GM19099 (cell line): ENCODE measurements around the gene WWP2.

Experiments
- POLR2A ChIP-seq: IDR thresholded peaks from 3 replicates; pipeline ENCODE4 v1.6.1; 2011; ENCODE audit warnings: low read depth; ENCODE audit not compliant: insufficient read length; ENCODE audit errors: extremely low read depth

The WWP2 gene

DNA sequence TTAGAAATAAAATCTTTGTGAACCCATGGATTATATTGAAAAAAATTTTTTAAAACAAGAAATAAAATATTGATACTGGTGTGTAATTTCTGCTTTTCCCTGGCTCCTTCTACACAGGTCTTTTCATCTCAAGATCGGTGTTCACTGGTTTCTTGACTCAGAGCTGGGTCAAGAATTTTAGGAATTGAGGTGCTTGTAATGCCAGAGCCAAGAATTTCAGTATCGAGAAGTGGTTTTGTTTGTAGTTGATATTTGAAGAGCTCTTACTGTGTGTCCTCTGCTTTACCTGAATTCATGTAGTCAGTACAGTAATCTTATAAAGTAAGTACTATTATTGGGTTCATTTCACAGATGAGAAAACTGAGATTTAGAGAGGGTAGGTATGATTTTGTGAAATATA, 7.3 kb downstream of the WWP2 start:
- TF ChIP-seq POLR2A: no peak

DNA sequence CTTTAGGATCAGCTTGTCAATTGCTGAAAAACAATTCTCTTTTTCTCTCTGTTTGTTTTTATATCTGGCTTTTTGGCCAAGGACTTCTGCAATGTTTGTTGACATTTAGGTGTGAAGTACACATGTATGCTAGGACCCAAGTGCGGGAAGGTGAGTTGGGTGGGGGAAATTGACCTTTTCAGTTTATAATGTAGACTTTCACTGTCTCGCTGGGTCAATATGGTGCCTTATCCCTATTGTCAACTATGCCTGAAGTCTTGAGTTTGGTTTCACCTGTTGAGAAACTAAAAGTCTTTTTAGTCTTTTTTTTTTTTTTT, 9.5 kb downstream of the WWP2 start:
- no peak for TF ChIP-seq POLR2A

DNA sequence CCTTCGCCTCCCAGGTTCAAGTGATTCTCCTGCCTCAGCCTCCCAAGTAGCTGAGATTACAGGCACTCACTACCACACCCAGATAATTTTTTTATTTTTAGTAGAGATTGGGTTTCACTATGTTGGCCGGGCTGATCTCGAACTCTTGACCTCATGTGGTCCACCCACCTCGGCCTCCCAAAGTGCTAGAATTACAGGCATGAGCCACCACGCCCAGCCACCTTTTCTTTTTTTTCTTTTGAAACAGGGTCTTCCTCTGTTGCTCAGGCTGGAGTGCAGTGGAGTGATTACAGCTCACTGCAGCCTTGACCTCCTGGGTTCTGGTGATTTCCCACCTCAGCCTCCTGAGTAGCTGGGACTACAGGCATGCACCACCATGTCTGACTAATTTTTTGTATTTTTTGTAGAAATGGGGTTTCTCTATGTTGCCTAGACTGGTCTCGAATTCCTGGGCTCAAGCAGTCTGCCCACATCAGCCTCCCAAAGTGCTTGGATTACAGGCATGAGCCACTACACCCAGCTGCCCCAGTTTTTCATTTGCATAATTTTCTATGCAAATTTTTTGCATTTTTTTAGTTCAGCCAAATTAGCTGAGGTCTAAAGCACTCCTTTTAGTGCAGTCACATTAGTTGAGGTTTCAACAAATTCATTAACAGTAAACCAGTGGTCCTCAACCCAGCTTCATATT, 11.3 kb downstream of the WWP2 start:
- TF ChIP-seq POLR2A: no peak

DNA sequence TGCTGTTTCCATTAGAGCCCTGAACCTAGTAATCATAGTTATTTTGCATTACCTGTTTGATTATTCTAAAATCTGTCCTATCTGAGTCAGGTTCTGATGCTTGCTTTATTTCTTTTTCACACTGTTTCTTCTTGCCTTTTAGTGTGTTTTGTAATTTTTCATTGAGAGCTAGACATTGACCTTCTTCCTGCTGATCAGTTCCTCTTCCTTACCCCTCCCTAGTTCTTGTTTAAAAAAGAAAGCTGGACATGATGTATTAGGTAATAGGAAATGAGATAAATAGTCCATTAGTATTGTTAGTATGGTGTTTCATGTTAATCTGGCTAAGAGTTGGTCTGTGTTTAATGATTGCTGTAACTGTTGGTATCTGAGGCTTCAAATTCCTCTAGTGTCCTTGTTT, 13.4 kb downstream of the WWP2 start:
- no peak for TF ChIP-seq POLR2A

- no peak for TF ChIP-seq POLR2A
Measured at GRCh38 chr16:69779724-69780123, 17.6 kb downstream of the WWP2 start.

- TF ChIP-seq POLR2A: no peak
Measured at GRCh38 chr16:69781118-69781517, 19.0 kb downstream of the WWP2 start.

DNA sequence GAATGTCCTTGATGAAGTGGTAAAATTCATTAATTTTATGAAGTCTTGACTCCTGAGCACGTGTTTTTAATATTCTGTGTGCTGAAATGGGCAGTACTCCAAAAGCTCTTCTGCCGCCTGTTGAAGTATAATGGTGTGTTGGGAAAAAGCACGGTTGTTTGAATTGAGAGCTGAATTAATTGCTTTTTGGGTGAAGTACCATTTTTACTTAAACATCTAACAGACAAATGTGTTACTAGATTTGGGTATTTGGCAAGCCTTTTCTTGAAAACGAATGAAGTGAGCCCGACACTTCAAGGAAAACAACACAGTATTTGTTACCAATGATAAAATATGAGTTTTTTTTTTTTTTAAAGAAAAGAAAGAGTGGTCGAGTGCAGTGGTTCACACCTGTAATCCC, 22.5 kb downstream of the WWP2 start:
- no peak for TF ChIP-seq POLR2A

DNA sequence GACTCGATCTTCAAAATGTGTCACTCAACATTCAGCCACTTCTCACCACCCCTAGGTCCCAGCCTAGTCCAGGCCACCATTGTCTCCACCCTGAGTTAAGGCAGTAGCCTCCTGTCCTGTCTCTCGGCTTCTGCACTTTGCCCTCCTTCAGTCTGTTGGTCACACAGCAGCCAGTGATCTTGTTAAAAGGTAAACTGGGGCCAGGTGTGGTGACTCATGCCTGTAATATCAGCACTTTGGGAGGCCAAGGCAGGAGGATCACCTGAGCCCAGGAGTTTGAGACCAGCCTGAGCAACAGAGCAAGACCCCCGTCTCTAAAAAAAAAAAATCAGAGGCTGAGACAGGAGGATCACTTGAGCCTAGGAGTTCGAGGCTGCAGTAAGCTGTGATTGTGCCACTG, 25.8 kb downstream of the WWP2 start:
- TF ChIP-seq POLR2A: no peak

GRCh38 chr16:69793526-69793925, 31.4 kb downstream of the WWP2 start:
- TF ChIP-seq POLR2A: no peak

- TF ChIP-seq POLR2A: no peak
Measured at GRCh38 chr16:69794486-69794885, 32.4 kb downstream of the WWP2 start.

GRCh38 chr16:69796285-69797118, 34.4 kb downstream of the WWP2 start:
- TF ChIP-seq POLR2A: no peak

DNA sequence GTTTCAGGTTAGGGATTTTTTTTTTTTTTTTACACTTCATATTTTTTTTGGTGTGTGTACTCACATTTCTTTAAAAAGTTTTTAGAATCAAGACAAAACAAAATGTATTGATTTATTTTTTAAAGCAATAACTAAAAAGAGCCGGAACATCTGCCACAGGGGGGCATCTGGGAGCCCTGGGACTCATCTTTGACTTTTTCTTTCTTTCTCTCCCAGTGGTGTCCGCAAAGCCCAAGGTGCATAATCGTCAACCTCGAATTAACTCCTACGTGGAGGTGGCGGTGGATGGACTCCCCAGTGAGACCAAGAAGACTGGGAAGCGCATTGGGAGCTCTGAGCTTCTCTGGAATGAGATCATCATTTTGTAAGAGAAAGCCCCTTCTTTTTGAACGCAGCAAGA, 36.3 kb downstream of the WWP2 start:
- TF ChIP-seq POLR2A: no peak

- no peak for TF ChIP-seq POLR2A
Measured at GRCh38 chr16:69799611-69800031, 37.5 kb downstream of the WWP2 start.

DNA sequence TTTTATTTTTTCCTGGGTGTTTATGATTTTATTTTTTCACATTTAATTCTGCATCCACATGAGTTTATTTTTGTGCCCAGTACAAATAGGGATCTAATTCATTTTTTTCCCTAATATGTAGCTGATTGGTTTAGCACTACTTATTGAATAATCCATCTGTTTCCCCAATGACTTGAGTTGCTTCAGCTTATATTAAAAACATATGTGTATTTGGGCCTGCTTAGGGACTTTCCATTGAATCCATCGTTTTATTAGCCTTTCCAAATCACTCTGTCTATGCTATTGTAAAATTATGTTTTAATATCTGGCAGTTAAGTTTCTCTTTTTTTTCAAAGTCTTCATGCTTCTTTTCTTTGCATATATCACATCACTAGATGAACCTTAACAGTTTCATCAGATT, 42.2 kb downstream of the WWP2 start:
- TF ChIP-seq POLR2A: no peak

- no peak for TF ChIP-seq POLR2A
Measured at GRCh38 chr16:69812688-69813014, 50.5 kb downstream of the WWP2 start.

DNA sequence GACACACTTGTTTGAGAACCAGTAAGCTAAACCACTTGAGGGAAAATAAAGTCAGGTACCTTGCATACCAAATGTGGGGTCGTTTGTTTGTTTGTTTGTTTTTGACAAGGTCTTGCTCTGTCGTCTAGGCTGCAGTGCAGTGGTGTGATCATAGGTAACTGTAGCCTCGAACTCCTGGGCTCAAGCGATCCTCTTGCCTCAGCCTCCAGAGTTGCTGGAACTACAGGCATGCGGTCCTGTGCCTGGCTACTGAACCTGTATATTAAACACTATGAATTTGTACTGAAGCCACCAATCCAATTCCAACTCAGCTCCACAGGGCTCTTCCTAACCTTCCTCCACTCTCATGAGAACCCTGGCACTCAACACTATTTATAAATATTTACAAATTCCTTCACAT, 51.9 kb downstream of the WWP2 start:
- TF ChIP-seq POLR2A: no peak

DNA sequence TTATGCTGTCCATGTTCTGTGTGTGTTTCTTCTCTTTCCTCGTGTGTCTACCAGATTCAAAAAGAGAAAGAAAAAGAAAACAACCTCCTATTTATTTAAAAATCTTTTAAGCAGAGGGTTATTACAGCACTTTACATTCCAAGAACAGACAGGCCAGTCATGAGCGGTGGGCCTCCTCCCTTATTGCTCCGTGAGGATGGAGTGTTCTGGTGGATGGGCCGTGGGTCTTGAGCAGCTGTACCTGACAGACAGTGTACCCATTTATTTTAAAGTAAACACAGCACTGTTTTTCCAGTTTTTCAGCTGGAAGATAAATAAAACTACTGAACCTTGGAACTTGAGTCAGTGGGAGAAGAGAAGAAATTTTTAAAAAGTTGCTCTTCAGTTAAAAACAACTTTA, 52.4 kb downstream of the WWP2 start:
- no peak for TF ChIP-seq POLR2A

DNA sequence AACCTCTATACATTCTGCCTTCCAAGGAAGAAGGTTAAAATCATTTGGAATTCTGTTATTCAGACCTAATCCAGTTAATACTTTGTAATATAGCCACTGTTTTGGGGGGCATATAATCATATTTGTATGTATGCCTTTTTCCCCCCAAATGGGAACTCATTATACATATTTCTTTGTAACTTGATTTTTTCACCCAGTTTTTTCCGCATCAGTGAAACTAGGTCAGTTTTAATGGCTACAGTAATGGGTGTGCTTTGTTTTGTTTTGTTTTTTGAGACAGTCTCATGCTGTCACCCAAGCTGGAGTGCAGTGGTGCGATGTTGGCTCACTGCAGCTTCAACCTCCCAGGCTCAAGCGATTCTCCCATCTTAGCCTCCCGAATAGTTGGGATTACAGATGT, 54.9 kb downstream of the WWP2 start:
- TF ChIP-seq POLR2A: no peak
